H1 (cell line): ENCODE measurements around the gene DEPDC1. TPM values are rescaled to one million over a fixed set of nuclear protein-coding genes. Genes with fewer than 3 reads are reported as not detected.

Experiments used
- polyA plus RNA-seq, 7 experiments: library from polyadenylated mRNA; depleted of rRNA in 3 of 7; stranded (reverse) in 5 of 7; unstranded in 2 of 7; fragments of >200 nt in 5 of 7; fragments of 200-250 nt in 2 of 7; gene quantifications; 1 replicate in 5 of 7; 2 replicates in 1 of 7; 4 replicates in 1 of 7; pipeline versions ENCODE4 v1.2.1 to v1.2.3, GENCODE V29; 2011 to 2013; ENCODE audit warnings: missing spikeins in 2 of 7, mixed read lengths in 2 of 7
- small RNA-seq: library from polyadenylated mRNA; stranded (forward); fragments of <200 nt; extraction: miRNeasy Mini kit (QIAGEN cat#:217004); gene quantifications from one replicate; pipeline ENCODE3, GENCODE V24; 2013; ENCODE audit not compliant: insufficient read depth
- total RNA-seq: library from RNA; stranded (reverse); fragmentation: NEBNext Ultra II Directional; extraction: Animal tissue kit (Norgen Biotek cat#: 25700); gene quantifications from 2 replicates; pipeline ENCODE4 v1.2.1, GENCODE V29; 2021

The DEPDC1 gene
- total and polyA plus RNA-seq, 2 of the 8 experiments (the other 6 are each of a cell fraction or from before 2014, with no cell fraction given): 5.5 to 46.5 TPM

Small RNA genes lying within 50 kb of the gene (small RNA-seq; reads per million reads assigned to genes)
- not detected for gene TXNP2

Other genes starting within 250 kb of the DEPDC1 start
- not detected in 2 replicates for gene RPE65, start 47.1 kb downstream of the DEPDC1 start, total RNA-seq
- not detected in 2 replicates for gene RPE65, start 47.1 kb downstream of the DEPDC1 start, polyA plus RNA-seq (2011; rRNA removed)